ENCODE results near the gene MXD4.
"Not testable (repeated sequence)": the region's sequence is repeated elsewhere in the genome, so short reads cannot be mapped to it uniquely, and the experiment has no call there.

MXD4 gene

GRCh38 chr4:2291705-2292645 is 30.1 kb upstream of the MXD4 start:
- no peak for DNase-seq

DNA sequence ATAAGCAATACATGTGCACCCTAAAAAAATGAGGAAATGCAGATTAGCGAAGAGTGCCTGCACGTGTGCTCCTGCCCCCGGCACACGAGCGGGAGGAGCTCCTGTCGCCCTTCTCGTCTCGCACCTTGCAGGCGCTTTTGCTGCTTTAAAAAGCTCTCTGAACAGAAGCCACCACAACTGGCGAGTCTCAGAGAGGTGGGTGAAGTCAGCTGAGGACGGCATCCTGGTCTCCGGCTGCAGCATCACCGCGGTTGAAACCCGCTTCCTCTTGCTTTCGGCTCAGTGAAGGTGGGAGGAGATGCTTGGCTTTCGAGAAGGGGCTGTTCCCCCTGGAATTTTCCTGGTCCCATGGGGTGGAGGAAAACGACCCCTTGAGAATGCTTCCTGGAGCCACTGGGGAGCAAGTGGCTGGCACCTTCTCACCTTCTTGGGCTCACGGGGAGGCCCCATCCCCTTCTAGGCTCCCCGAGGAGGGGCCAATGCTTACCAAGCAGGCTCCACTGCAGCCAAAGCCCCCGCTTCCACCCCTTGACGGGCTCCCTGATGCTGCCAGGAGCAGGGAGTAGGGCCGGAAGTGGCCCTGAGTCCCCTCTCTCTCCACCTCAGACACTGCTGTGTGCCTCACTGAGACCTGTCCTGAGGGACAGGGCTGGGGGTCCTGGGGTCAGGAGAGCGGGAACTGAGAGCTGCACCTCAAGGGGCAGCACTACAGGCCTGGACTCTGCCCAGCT is 29.2 kb upstream of the MXD4 start:
- DNase-seq, result no peak

DNA sequence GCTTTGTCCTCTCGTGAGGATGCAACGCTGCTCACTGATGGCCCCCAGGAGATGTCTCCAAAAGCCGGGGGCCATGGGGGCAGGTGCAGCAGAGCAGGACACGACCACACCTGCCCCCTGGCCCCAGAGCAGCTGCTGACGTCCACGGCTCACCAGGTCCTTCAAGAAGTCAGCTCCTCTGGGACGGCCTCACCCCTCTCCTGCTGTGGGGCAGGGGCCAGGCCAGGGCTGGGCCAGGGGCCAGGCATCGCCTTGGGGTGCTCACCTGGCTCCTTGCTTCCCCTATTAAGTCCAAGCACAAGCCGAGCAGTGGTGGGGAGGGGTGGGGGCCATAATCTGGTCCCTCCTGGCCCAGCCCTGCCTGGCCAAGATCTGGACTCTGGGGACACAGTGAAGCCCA is 28.6 kb upstream of the MXD4 start:
- no peak for DNase-seq

- no peak for DNase-seq
Measured at GRCh38 chr4:2289955-2290333, 28.0 kb upstream of the MXD4 start.

GRCh38 chr4:2289311-2289954 is 27.5 kb upstream of the MXD4 start:
- DNase-seq, result no peak

- DNase-seq, result no peak
Measured at GRCh38 chr4:2288051-2288541, 26.2 kb upstream of the MXD4 start.

GRCh38 chr4:2287594-2287915 is 25.6 kb upstream of the MXD4 start:
- DNase-seq, result no peak

DNA sequence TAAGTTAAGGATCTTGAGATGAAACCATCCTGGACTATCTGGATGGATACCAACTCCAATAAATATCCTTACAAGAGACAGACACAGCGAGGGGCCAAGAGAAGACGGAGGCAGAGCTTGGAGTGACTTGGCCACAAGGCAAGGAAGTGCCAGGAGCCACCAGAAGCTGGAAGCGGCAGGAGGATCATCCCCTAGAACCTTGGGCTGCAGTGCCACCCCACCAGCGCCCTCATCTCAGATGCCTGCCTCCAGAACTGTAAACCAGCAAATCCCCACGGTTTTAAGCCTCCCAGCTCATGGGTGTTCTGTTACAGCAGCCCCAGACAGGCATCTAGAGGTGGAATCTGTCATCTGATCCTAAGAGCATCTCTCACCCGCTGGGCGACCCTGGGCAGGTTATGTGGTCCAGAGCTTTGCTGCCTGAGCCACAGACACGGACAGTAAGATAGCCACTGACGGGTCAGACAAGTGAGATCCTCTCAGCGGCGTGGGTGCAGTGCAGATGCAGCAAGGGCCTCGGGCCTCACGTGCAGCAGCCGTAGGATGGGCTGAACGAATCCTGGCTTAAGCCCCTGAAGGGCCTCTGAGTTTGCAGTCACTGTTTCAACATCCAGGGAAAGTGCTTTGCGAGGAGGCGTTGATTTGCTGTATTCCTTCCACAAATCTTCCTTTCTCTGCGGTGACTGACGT is 25.1 kb upstream of the MXD4 start:
- no peak for DNase-seq

DNA sequence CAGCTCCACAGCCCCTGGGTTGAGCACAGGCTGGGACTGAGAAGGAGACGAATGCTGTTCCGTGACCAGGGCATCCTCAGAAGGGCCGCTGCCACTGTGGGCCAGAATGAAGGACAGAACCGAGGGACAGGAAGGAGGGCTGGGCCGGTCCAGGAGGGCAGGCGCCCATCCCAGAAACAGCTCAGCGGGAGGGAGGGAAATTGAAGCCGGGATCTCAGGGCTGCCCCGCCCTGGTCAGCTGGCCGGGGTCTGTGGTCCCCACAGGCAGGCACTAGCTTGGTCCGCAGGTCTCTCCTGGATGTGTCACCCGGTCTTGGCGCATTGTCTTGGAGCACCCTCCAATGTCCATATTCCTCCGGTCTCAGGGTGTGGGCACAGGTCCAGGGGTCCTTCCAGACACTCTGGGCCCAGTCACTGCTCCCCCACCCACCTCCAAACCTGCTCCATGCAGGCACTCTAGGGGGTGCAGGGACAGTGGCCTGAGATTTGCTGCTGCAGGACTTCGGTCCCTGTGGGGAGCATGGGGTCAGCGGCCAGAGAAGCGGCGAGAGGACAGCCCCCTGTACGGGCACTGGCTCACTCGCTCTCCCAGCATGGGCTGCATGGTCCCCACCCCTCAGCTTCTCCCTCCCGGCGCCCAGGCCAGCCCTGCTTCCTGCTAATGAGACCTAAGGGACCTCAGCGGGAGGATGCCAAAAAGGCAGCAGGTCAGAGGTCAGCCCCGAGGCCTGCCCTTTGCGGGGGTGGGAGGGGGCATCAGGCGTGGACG is 23.9 kb upstream of the MXD4 start:
- DNase-seq, result no peak

DNA sequence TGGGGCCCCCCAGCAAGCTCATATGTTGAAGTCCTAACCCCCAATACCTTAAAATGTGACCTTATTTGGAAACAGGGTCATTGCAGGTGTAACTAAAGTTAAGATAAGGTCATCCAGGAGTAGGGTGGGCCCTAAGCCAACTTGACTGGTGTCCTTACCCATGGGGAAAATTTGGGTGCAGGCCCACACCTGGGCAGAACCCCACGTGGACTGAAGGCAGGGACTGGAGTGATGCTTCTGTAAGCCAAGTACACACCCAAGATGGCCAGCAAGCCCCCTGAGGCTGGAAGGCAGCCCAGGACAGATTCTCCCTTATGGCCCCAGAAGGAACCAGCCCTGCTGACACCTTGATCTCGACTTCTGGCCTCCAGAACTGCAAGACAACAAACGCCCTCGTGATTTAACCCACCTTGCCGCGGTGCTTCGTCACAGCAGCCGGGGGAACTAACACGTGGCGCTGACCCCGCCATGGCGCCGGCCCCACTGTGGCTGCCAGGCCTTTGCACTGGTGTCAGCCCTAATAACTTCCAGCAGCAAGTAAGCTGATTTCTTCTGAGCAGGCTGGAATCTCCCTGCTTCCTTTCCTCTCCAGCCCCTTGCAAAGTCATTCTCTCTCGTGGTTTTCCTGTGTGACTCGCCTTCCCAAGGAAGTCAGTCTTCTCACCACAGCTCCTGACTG is 23.2 kb upstream of the MXD4 start:
- no peak for DNase-seq

DNA sequence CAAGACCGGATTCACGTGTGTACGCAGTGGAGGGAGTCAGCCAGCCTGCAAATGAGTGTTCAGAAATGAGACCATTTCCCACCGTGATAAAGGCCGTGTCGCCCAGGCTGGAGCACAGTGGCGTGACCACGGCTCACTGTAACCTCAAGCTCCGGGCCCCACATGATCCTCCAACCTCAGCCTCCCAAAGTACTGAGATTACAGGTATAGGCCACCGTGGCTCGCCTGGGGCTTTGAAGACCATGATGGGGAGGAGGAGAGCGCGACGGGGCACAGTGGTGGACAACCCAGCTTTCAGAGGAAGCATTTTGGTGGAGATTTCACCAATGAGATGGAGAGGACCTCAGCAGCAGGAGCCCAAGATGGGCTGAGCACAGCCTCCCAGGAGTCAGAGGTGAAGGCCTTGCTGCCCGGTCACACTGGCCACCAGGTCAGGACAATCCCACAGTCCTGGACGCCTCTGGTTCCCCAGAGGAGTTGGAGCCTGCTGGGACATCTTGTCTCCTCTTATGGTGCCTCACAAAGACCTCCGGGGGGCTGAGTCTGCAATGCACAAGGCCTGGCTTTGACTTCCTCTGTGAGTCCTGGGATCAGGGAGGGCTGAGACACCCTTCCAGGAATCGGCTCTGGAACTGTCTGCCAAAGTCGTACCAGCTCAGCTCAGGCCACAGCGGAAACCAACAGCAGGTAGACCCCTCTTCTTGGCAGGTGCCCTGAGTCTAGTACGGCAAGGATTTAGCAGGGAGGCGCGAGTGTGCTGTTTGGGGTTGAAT is 22.4 kb upstream of the MXD4 start:
- no peak for DNase-seq

GRCh38 chr4:2283199-2283711 is 21.3 kb upstream of the MXD4 start:
- no peak for DNase-seq

DNA sequence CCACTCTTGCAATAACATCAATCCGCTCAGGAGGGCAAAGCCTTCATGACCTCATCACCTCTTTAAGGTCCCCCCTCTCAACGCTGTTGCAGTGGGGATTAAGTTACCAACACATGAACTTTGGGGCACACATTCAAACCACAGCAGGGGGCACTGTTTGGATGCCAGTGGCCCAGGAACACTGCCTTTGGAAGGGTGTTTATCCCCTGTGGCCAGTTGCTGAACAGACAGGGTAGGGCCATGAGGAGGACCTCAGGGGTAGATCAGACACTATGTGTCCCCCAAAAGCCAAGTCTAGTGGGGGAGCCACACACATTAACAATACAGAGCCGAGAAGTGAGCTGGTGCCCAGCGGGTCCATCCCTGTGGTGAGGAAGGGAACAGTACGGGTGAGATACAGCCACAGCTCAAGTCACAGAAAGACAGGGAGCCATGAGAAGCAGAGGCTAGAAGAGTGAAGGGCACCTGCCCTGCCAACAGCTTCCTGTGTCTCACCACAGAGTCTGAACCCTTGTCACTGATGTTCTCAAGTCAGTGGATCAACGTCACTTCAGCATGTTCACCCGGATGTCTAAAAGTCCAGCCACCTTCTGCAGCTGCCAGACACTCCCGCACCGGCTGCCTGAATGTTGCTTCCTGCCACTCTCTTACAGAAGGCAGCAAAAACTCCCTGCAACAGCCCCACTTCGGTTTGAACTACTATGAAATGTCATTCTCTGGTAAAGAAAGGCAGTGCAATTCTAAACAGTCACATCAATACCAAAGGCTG is 19.9 kb upstream of the MXD4 start:
- peak; percentile 52 for DNase-seq

GRCh38 chr4:2280531-2281300 is 18.8 kb upstream of the MXD4 start:
- DNase-seq, result no peak

DNA sequence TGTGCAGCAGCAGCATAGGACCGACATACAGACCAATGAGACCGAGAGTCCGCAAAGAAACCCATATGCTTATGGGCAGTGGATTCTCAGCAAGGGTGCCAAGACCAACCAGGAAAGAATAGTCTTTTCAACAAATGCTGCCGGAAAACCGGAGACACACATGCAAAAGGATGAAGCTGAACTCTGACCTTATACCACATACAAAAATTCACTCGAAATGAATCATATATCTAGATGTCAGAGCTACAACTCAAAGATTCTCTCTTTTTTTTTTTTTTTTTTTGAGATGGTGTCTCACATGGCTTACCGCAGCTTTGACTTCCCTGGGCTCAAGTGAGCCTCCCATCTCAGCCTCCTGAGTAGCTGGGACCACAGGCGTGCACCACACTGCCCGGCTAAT is 16.0 kb upstream of the MXD4 start:
- DNase-seq, result no peak

DNA sequence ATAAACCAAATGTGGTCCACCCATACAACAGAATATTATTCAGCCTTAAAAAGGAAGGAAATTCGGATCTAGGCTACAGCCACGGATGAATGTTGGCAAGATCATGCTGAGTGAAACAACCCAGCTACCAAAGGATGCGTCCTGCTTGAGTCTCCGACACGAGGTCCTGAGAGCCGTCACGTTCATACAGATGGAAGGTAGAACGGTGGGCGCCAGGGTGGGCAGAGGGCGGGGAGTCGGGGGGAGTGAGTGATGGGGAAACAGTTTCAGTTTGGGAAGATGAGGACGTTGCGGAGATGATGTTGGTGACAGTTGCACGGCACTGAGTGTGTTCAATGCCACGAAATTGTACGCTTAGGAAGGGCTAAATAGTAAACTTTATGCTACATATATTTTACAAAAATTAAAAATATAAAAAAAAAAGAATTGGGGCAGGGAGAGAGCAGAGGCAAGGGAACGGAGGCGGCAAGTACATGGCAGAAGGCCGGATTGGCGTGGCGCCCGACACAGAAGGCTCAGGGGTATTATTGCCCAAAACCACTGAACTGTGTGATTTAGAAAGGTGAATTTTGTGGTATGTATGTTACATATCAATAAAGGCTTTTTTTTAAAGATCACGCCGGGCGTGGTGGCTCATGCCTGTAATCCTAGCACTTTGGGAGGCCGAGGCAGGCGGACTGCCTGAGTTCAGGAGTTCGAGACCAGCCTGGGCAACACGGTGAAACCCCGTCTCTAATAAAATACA is 14.8 kb upstream of the MXD4 start:
- DNase-seq, result no peak

DNA sequence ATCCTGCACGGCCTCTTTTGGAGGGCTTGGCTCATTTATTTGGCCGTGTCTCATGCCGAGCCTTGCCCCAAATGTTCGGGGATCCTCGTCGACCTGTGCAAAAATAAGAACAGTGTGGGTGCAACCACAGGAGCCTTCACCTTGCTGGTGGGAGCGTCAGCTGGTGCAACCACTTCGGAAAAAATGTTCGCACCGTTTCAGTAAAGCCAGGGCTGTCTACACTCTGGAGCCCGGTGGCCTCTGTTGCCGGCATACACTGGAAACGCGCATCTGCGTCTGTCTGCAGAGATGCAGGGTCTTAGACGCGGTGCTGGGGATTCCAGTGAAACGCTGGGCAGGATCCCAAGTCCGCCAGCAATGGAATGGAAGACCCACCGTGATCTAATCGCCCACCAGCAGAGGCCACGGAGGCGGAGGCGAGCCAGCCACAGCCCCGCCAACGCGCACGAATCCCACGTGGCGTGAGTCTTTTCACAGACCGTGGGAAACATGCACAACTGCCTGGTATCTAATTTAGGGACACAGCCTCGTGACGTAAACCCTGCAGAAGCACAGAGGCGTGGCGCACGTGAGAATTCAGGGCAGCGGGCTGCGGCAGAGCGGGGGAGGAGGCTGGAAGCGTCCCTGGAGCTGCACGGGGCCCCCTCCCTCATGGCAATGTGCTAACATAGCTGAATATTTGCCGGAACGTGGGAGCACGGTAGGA is 13.8 kb upstream of the MXD4 start:
- no peak for DNase-seq

- not testable (repeated sequence) for DNase-seq
Measured at GRCh38 chr4:2275044-2275397, 13.1 kb upstream of the MXD4 start.

Data from hematopoietic multipotent progenitor cell treated with erythropoietin and hydrocortisone succinate and interleukin-3 and kit ligand, for 8 days (in vitro differentiated cells).